NCI-H345 treated with DMSO at 0.1 percent for 48 hours (cell line): ENCODE results near the gene VSIG2.

ENCODE experiments used
- DNase-seq: peaks from one replicate; lab custom pipeline; 2025; ENCODE audit not compliant: unreplicated experiment; lab: John Stamatoyannopoulos, UW

VSIG2 gene

DNA sequence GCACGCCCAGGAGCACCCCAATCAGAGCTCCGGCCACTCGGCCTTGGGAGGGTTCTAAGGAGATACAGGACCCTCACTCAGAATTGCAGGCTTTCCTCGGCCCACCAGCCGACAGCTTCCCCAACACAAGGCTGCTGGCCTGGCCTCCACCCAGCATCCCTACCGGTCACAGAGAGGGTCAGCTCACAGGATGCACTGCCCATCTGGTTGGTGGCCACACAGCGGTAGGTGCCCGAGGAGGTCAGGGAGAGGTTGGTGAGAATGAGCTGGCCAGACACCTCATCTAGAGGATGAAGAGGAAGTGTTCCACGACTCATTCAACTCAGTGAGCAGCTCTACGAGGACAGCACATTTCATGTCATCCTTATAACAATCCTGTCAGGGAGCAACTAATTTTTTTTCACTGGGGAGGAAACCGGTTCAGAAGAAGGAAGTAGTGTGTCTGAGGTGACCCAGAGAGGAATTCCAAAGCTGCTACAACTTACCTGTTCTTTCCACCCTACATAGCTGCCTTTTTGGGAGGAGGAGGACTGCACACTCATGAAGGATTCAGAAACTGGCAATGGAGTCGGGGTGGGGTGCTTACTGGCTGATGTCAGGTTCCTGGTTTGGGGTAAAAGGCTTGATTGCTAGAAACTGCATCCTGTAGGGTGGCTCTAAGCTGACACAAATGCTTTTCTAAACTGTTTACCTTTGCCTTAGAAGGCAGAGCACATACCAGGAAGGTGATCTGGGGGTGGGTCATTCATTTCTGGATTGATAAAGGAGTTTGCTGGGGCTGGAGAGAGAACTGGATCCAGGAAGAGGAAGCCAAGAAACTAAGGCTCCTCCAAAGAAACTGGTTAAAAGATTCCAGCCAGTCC lies 3.3 kb downstream of the VSIG2 start:
- DNase-seq: no peak

DNA sequence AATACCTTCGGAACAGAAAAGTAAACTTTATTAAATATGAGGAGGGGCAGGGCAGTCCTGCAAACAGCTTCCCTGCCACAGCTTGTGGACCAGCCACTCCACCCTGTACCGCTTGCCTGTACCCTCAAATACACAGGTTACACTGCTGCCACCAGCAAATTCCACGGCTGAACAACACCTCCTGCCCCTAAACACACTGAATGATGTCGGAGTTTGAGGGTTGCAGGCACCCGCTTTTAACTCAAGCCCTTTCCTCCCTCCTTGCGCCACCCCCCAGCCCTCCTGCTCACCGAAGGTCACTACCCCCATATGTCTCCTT lies 4.0 kb downstream of the VSIG2 start:
- DNase-seq: no peak

DNA sequence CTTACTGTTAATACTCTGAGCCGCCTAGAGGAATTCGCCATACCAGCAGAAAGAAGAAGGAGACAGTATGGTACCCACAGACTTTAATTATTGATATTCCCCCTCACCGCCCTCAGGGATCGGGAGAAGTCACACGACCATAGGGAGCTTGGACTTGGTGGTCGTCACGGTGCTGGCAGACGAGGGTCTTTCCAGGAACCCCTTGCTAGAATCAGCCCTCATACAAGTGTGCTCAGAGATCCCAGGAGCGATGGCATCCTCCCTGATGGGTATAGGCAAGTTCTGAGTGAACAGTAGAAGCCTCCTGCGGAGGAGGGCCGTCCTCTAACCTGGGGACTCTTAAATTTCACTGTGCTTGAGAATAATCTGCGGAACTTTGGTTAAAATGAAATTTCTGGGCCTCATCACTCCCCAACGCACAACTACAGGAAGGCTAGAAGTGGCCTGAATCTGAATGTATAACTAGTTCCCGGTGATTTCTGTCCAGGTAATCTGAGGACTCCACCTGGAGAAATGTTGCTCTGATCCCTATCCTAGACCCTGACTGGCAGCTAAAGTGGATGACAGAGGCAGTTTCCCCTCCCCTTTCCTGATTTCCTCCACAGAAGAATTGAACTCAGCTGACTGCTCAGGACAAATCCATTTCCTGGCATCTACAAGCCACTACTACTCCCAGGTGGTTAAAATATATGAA lies 4.5 kb downstream of the VSIG2 start:
- DNase-seq: no peak

DNA sequence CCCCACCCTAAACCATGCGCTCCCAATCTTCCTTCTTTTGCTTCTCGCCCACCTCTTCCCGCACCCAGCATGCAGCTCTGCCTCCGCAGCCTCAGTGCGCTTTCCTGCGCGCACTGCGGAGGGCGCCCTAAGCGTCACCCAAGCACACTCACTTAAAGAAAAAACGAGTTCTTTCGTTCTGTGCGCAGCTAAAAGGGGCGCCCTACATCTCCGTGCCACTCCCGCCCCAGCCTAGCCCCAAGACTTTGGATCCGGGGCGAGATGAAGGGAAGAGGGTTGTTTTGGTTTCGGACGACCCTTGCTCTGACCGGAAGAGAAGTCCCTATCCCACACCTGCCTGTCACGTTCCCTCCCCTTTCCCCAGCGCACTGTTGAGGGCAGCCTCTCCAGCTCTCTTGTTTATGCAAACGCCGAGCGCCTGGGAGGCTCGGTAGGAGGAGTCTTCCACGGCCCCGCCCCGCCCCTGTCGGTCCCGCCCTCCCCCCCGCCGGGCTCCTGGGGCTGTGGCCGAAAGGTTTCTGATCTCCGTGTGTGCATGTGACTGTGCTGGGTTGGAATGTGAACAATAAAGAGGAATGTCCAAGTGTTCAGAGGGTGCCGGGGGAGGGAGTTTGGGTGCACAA lies 5.3 kb downstream of the VSIG2 start:
- no peak for DNase-seq

DNA sequence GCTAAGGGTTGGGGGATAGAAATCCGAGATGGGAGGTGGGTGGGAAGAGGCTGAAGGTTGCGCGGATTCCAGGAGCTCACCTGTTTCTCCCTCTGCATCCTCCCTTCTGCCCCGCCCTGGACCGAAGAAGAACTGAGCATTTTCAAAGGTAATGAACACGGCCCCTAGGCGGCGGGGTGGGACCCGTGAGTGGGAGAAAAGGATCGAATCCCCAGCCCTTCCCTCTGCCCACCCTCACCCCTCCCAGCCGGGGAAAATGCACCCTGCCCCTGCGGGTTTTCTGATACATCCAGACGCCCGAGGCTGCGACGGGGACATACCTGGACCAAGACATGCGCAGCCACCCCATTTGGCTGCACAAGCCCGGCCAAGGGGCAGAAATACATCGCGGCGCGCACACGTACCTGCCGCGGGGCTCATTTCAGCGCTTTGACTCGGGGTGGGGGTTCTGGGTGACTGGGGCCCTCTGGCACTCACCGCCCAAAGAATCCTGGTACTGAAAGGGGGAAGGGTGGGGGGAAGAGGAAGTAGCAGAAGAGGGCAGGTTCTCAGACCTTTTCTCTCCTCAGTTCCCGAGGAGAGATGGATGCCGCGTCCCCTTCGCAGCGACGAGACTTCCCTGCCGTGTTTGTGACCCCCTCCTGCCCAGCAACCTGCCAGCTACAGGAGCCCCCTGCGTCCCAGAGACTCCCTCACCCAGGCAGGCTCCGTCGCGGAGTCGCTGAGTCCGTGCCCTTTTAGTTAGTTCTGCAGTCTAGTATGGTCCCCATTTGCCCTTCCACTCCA lies 6.0 kb downstream of the VSIG2 start:
- DNase-seq: no peak

DNA sequence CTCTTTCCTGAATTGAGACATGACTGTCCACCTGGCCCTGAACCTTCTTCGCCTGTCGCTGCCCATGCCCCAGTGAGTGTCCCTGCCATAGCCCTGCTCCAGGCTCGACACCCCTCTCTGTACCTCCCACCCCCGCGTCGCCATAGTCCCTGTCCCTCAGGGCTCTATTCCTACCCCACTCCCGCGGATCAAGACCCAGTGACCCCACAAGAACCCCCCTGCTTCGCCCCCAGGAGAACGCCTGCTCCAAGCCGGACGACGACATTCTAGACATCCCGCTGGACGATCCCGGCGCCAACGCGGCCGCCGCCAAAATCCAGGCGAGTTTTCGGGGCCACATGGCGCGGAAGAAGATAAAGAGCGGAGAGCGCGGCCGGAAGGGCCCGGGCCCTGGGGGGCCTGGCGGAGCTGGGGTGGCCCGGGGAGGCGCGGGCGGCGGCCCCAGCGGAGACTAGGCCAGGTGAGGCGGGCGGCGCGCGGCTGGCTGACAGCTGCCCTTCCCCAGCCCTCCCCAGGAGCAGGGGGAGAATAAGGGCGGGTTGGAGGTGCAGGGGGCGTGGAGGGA lies 6.7 kb downstream of the VSIG2 start:
- no peak for DNase-seq

DNA sequence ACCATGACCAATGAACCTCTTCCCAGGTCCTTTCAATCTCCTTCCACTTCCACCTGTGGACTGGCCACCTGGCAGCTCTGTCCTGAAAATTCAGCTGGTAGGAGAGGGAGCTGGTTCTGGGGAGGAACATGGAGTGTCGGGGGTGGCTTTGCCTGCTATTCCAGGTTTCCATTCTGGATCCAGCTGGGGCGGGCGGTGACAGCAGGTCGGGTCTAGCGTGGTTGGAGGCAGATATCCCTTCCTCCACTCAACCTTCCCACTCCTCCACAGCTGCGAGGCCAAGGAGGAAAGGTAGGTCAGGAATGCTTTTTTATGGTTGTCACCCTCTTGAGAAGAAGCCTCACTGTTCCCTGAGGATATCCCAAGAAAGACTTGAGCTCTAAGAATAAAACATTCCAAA lies 9.0 kb downstream of the VSIG2 start:
- DNase-seq: no peak

DNA sequence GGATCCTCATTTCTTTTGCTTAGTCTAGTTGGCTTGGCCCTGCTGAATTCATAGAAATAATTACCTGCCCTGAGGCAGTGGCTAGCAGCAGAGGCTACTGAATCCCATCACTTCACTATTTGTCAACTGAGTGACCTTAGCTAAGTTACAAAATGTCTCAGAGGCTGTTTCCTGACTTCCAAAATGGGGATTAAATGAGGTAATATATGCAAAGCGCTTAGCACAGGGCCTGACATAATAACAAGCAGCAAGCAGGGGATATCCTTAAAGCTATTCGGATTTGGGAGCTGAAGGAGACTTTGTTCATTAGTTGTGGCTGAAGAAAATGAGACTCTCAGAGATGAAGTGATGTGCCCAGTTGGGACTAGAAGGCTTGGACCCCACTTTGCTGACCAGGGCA lies 9.5 kb downstream of the VSIG2 start:
- no peak for DNase-seq

DNA sequence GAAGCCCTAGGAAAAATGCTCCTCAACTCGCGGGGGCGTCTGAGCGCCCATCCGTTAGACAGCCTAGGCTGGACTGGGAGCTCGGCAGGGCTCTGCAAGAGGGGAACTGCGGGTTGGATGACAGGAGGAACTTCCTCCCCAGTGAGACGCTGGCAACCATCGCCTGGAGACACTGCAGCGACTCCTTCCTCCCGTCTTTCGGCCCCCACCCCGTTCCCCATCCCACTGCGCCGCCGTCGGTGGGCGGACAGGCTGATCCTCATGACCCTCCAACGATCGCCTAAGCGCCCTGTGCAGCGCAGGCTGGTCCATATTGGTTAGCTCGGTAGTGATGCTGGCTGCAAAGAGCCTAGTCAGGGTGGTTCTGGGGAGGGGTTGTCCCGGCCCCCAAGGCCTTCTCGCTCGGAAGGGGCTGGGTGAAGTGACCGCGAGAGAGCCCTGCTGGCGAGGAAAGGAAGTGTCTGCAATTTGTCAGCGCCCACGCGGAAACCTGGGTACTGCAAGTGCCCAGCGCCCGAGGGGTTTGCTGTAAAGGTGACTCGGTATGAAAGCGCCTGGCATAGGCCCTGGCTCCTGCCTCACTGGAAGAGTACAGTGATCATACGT lies 11.7 kb downstream of the VSIG2 start:
- DNase-seq: peak; percentile 17

DNA sequence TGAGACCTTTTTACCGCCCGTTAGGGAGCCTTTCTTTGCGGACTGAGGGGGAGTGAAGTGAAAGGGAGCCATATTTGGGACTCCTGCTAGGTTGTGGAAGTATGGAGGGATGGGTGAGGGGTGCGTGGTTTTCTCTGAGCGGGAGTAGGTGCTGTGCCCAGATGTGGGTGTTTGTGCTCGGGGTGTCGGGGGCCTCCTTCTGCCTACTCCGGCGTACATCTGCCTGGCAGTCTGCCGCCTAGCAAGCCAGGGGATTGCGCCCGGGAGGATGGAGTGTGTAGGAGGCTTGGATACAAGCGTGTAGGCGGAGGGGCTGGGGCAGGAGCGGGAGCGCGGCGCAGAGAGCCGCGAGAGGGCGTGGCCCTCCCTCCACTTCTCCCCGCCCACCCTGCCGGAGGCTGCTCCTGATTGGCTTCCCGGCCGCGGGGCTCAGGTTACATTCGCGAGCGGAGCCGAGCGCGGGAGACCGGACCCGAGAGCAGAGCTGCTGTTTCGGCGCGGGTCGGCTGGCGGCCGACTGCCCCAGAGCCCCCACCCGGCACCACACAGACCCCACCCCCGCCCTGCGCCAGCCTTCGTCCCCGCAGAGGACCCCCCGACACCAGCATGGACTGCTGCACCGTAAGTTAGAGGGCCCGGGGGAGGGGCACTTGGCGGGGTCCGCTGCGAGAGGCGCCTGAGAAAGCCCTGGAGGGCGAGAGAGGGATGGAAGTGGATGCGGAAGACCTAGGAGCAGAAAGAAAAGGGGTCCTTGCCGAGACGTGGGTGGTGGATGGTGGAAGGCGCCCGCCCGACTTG lies 12.4 kb downstream of the VSIG2 start, which contains the start of gene NRGN:
Gene NRGN (plus strand): TSS at position 464 of the 798 bp plus-strand sequence. CDS start 143 bp downstream, at position 607.
- peak; percentile 76 for DNase-seq

DNA sequence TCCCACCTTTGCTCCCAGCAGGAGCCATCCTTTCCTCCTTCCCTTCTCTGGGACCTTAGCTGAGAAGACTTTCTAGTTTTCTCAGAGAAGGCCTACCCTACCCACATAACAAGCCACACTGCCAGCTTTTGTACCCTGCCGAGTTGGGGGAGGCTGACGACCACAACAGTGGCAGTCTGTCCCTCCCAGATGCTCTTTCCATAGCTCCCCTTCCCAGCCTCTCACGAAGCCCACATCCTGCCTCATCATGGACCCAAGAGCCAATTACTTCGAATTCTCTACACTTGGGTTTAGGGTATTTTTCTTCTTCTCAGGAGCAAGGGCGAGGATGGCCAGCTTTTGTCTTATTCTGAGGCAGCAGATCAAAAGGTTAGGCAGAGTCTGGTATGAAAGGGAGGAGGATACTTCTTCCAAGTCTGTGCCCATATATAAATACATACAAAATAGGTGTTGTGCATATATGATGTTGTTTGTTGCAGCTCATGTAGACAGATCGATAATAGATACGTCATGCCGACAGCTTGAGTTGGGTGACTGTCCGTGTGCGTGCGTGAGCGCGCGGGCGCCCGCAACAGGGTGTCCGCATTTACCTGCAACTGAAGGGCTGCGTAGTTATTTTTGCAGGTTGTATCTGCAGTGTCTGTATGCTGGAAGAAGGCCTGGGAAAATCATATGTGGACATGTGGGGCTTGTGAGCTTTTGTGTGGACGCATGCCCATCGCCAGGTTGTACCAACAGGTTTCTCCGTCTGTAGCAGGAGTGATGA lies 13.2 kb downstream of the VSIG2 start:
- DNase-seq: no peak

DNA sequence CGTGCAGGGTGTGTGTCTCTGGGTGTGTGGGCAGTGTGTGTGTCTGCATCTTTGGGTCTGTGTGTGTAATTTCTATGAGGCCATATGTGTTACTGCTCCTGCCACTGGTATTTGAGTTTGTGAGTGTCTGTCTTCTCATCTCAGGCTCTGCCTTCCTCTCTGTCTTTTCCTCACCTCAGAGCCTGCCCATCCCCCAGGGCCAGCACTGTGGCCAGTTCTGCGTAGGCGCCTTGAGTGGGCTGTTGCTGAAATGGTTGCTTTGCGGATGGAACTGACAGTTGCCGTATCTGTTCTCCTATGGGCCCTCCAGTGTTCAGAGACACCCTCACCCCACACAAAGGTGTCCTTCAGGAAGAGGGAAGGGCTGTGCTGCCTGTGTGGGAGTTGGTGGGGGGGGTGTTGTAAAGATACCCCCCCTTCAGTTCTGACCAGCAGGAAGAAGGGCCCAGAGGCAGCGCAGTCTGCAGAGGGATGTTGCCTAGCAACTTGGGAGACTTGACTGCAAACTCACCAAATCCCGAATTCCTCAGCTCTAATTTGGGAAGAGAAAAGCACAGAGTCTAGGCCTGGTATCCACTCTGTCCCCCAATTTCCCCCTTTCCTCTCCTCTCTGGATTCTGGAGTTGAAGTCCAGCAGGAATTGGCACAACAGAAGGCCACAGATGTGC lies 14.3 kb downstream of the VSIG2 start:
- no peak for DNase-seq

DNA sequence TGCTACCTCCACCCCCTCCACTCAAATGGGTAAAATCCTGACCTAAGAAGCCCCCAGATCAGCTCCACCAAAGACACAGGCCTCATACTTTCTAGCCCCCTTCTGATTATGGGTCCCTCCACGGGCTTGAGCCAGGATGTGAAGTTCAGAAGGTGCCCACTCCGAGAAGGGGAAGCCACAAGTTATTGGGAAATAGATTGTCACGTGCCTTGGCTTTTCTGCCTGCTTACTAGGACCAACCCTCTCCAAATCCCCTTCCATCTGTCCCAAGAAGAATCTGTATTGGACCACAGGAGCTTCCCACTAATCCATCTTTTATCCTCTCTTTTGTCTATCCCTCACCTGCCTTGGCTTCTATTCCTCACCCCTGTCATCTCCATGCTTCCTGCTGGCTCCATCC lies 15.3 kb downstream of the VSIG2 start:
- no peak for DNase-seq

DNA sequence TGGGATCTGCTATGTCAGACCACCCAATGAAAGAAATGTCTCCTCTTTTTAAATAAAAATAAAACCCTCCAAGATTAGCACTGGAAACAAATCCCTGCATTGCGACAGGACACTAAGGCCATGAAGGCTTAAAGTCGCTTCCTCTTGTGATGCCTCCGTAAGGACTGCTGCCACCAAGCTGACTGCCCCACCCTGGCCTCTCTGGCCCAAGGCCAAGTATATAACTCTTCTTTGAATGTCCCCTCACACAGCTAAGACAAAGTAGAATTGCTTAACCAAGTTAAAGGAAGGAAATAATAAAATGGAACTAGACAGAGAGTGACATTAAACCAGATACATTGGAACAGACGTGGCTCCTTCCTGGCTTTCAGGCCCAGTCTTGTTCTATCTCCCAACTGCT lies 19.8 kb downstream of the VSIG2 start:
- no peak for DNase-seq

DNA sequence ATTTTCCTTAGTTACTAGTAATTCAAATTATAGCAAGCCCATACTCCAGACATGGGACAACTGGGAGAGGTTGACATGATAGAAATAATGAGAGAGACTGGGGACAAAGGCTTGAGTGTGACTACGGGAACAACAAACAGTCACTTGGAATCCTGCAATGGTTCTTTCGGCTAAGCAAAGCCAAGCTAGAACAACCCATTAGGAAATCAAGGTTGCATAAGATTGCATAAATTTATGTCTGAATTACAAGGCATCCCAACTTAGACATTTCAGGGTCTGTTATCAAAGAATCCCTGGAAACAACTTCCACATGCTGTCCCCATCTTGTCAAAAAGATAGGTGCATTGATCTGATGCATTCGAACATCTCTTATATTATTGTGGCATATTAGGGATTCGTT lies 22.5 kb downstream of the VSIG2 start:
- DNase-seq: no peak

DNA sequence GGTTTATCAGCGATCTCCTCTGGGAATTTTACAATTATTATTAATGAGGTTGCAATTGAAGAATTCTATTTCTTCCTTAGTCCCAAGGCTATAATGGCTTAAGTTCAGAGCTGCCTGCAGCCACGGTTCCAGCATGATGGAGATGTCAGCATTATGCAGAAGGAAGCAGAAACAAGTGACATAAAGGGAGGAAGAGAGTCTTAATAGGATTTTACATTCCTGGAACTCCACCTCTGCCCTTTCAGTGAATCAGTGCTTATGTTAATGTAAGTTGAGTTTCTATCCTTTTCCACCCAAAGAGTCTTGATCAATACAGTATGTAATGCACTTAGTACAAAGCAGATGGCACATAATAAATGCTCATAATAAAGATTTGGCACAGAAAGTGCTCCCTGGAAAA lies 23.9 kb downstream of the VSIG2 start:
- no peak for DNase-seq

DNA sequence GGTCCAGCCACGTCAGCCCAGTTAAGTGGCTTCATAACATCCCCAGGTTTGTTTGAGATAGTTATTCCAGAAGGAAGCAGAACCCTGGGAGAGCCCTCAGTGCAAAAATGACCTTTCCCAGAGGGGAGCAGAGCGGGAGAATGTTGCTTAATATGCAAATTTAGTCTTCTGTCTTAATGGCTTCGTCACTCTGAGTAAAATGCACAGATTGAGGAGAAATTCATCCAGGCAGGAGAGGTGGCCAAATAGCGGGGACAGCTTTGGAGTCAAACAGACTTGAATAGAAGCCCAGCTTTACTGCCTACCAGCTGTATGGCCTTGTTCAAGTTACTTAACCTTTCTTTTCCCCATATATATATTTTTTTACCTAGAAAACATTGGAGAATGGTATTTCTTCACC lies 24.6 kb downstream of the VSIG2 start:
- no peak for DNase-seq

DNA sequence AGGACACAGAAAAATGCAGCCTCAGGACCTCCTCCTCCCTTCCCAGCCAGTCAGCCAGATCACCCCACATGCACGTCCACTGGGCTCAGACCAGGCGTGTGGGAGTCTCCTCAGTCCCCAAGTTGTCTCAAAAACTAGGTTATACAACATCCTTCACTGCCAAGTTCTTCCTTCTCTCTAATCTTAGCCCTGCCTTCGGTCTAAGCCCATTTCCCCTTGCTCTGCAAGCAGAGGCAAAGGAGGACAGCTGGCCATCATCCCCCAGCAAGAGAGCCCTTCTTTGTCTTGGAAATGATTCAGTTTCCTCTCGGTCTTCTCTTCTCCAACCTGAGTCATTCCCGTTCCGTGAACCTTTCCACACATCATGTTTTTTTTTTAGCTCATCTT lies 26.3 kb downstream of the VSIG2 start:
- no peak for DNase-seq
